ACC112 (cell line): ENCODE results near the gene SHISA7.

Experiments used
- H2AFZ ChIP-seq: fragments of 200-600 bp; sonication (generic); one replicate; pipeline ENCODE4 v1.6.0; 2017; ENCODE audit warnings: antibody characterized with exemption, low read length; ENCODE audit not compliant: unreplicated experiment
- H3K27ac ChIP-seq: fragments of 200-600 bp; sonication (generic); 2 replicates; pipeline ENCODE4 v1.5.1; 2014; ENCODE audit warnings: low read depth, mild to moderate bottlenecking, antibody characterized with exemption, low read length, moderate library complexity
- H3K27me3 ChIP-seq: fragments of 200-600 bp; sonication (generic); 2 replicates; pipeline ENCODE4 v1.6.1; 2014; ENCODE audit warnings: mild to moderate bottlenecking, antibody characterized with exemption, low read length, moderate library complexity, mixed read lengths; ENCODE audit not compliant: insufficient read depth
- H3K36me3 ChIP-seq: fragments of 200-600 bp; sonication (generic); 2 replicates; pipeline ENCODE4 v1.6.1; 2016; ENCODE audit warnings: mild to moderate bottlenecking, antibody characterized with exemption, low read length, moderate library complexity, mixed read lengths; ENCODE audit not compliant: insufficient read depth
- H3K4me1 ChIP-seq: fragments of 200-600 bp; sonication (generic); one replicate; pipeline ENCODE4 v1.6.1; 2016; ENCODE audit warnings: low read length, mixed read lengths; ENCODE audit not compliant: insufficient read depth, unreplicated experiment, control insufficient read depth
- H3K4me3 ChIP-seq: fragments of 200-600 bp; sonication (generic); 2 replicates; pipeline ENCODE4 v1.5.1; 2014; ENCODE audit warnings: mild to moderate bottlenecking, low read depth, low read length
- H3K79me2 ChIP-seq: fragments of 200-600 bp; sonication (generic); one replicate; pipeline ENCODE4 v1.6.0; 2016; ENCODE audit warnings: low read length; ENCODE audit not compliant: control insufficient read depth, unreplicated experiment, insufficient read depth

SHISA7 gene

DNA sequence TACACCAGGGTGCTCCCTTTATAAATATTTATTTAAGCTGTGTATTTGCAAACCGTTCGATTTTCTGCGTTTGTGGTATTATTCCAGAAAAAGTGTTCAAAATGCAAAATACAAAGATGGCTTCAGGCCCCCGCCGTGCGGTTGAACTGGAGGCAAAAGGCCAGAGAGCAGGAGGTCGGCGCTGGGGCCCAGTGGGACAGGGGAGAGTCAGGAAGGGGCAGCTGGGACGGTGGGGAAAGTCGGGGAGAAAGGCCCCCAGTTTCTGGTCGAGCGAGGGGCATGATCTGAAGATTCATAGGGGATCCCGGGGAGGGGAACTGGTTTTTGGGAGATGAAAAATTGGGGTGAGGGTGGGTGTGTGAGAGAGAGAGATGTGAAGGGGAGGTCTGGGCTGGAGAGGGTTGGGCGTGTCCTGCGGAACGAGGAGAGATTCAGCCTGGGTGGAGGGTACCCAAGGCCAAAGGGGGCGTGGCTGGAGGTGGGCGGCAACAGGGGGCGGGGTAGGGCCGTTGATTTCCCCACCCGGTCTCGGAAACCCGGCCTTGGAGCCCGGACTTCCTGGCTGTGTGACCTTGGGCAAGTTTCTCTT is 17.7 kb upstream of the SHISA7 start:
- Histone ChIP-seq H3K4me1 (peaks cover 7% of the 10 kb centered on the region), H2AFZ (no peak overlapping the region), H3K79me2 (no peaks in the 10 kb centered on the region), H3K36me3 (no peaks in the 10 kb centered on the region), H3K27me3 (no peaks in the 10 kb centered on the region), H3K27ac (peak overlapping the region; percentile 72; the same call in 1 of the 2 replicates), H3K4me3 (peak overlapping the region; percentile 93)

DNA sequence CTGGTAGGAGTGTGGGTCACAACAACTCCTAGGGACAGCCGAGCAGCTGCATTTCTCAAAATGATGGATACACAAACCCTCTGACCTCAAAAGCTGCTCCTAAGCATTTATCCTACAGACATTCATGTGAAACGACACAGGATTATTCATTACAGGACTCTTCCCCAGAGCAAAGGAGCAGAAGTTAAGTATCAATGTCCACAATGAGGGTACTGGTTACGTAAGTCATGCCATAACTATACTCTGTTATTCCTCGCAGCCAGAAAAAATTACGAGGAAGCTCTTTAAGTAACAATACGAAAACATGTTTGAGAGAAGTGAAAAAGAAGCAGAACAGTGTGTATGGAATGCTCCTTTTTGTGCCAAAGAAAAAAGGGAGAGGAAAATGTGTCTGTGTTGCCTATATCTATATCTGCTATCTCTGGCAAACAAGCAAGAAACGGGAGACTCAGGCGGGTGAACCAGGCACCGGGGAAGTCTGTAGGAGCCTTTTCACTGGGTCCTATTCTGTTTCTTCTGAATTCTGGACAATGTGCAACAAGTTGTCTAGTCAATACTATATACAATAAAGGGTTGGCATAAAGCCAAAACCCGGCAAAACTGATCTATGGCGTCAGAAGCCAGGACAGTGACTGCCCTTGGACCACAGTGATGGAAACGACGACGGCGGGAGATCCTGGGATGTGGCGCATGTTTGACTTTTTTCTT is 17.0 kb upstream of the SHISA7 start:
- H2AFZ ChIP-seq = no peak overlapping the region
- H3K4me3 ChIP-seq = peak overlapping the region; percentile 93
- H3K36me3 ChIP-seq = no peaks in the 10 kb centered on the region
- H3K4me1 ChIP-seq = peaks cover 7% of the 10 kb centered on the region
- no peaks in the 10 kb centered on the region for H3K27me3 ChIP-seq
- H3K27ac ChIP-seq = no peak overlapping the region
- no peaks in the 10 kb centered on the region for H3K79me2 ChIP-seq

DNA sequence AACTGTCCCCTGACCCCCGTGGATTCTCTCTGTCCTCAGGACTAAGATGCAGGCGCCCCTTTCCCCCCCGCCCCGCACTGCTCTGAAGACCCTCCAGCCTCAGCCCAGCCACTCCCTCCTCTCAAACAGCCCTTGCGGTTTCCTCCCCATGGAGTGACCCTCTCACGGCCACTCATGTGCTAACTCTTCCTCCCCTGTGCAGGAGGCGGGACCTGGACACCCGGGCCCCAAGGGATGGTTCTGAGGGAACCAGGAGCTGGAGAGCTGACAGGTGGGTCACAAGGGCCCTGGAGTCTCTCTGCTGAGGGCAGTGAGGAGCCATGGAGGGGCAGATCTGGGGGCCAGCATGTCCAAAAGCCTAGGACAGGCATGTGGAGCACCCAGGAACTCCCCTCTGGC is 16.4 kb upstream of the SHISA7 start:
- Histone ChIP-seq H3K79me2 (no peaks in the 10 kb centered on the region), H3K4me1 (peaks cover 7% of the 10 kb centered on the region), H3K27ac (no peak overlapping the region), H3K27me3 (no peaks in the 10 kb centered on the region), H3K36me3 (no peaks in the 10 kb centered on the region), H2AFZ (no peak overlapping the region), H3K4me3 (no peak overlapping the region)

DNA sequence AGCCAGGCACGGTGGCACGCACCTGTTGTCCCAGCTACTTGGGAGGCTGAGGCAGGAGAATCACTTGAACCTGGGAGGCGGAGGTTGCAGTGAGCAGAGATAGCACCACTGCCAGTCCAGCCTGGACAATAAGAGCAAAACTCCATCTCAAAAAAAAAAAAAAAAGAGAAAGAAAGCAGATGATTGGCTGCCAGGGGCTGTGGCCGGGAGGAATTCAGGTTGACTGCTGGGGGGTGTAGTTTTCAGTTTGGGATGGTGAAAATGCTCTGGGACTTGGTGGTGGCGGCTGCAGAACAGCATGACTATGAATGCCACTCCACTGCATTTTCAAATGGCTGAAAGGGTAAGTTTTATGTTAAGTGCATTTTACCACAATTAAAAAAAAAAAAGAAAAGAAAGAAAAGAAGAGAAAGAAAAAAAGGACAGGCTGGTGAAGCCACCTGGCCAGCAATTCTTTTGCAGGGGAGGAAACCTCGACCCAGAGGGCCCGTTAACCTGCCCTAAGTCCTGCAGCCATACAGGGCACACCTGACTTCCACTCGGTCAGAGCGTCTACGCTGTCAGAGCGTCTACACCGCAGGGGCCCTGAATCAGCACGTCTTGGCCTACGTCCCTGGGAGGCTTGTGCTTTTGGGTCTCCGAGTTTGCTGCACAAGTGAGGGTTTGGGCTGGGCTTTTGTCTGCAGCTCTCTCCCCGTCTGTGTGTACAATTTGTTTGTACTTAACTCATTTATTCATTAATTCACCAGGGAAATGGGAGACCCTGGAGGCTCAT is 14.8 kb upstream of the SHISA7 start:
- Histone ChIP-seq H3K4me3 (no peak overlapping the region), H2AFZ (no peak overlapping the region), H3K4me1 (peaks cover 7% of the 10 kb centered on the region), H3K27me3 (no peaks in the 10 kb centered on the region; the same call in 1 of the 2 replicates), H3K27ac (no peak overlapping the region), H3K36me3 (no peaks in the 10 kb centered on the region), H3K79me2 (no peaks in the 10 kb centered on the region)

DNA sequence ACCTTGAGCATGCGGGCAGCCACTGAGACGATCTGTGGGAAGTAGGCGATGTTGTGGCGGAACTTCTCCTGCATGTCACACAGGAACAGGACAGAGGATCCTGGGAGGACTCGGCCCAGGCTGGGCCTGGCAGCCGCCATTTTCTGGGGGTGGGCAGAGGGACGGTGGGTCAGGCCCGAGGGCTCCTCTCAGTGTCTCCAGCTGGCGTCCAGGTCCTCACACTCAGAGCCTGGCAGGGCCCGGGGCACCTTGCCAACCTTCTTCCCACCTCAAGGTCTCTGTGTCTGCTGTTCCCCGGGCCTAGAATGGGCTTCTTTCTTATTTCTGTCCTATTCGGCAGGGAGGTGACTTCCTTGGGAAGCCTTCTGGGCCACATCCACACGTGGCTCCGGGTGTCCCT is 13.2 kb upstream of the SHISA7 start:
- Histone ChIP-seq H3K4me1 (peaks cover 7% of the 10 kb centered on the region), H3K79me2 (no peaks in the 10 kb centered on the region), H2AFZ (no peak overlapping the region), H3K27me3 (peaks cover 12% of the 10 kb centered on the region), H3K27ac (no peak overlapping the region), H3K36me3 (no peaks in the 10 kb centered on the region), H3K4me3 (no peak overlapping the region)

DNA sequence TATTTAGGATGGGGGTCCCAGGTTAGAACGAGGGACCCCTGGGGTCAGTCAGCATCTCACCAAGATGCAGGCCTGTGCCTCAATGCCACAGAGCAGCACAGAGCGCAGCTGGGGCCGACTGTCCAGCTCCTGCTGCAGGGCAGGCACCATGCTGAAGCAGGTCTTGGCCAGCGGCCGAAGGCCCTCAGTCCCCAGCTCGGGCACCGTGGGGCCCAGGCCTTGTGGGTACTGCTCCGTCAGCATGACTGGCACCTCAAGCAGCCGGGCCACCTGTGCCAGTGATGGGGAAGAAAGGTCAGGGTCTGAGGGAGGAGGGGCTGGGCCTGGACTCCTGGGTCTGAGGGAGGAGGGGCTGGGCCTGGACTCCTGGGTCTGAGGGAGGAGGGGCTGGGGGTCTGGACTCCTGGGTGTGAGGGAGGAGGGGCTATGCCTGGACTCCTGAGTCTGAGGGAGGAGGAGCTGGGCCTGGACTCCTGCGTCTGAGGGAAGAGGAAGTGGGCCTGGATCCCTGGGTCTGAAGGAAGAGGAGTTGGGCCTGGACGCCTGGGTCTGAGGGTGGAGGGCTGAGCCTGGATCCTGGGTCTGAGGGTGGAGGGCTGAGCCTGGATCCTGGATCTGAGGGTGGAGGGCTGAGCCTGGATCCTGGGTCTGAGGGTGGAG is 12.6 kb upstream of the SHISA7 start:
- Histone ChIP-seq H3K36me3 (no peaks in the 10 kb centered on the region), H2AFZ (no peak overlapping the region), H3K27me3 (peaks cover 15% of the 10 kb centered on the region), H3K4me1 (peaks cover 7% of the 10 kb centered on the region), H3K27ac (no peak overlapping the region), H3K4me3 (no peak overlapping the region), H3K79me2 (no peaks in the 10 kb centered on the region)

DNA sequence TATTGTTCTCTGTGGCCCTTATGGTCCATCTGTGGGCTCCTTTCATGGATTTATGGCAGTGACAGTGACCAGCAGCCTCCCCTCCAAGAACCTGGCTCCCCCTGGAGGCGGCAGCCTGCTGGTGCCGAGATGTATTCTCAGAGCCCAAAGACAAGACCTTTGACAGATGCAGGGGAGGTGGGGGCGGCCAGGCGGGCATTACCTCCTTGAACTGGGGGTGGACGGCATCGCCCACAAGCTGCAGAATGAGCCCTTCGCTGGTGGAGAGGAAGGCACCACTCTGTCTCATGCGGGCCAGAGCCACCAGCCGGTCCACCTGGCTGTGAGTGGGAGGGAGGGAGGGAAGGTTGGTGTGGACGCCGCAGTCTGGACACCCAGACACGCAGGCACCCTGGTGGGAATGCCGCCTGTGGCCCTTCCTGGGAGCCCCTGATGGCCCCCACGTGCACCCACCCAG is 11.7 kb upstream of the SHISA7 start:
- Histone ChIP-seq H3K4me1 (peaks cover 5% of the 10 kb centered on the region), H3K79me2 (no peaks in the 10 kb centered on the region), H3K36me3 (no peaks in the 10 kb centered on the region), H3K4me3 (no peak overlapping the region), H2AFZ (no peak overlapping the region), H3K27me3 (peaks cover 20% of the 10 kb centered on the region), H3K27ac (no peak overlapping the region)

DNA sequence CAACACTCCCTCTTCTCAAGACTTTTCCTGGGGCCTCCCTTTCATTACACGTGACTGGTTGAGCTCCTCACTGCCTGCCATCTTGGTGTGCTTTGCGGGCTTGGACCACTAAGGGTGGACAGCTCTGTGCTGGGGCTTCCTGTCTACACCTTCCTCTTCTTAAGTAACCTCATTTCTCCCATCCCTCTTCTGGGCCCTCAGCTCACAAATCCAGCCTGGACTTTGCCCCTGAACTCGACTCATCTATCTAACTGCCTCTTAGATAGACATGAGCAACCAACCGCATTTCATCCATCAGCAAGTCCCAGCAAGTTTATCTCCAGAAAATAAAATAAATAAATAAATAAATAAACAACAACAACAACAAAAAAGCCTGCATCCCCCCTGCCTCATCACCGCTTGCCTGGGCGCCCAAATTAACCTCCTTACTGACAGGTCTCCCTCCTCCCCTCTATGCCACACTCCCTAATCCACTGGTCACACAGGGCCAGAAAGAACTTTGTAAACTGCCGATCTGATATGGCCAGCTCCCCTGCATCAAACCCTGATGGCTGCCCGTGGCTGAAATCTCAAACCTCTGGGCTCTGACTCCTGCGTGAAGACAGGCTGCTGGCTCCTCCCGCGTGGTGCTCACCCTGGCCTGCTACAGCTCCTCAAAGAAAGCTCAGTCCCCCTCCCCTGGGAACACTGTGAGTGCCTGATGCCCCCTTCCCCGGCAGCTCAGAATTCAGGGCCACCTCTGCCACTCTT is 10.6 kb upstream of the SHISA7 start:
- no peaks in the 10 kb centered on the region for H3K79me2 ChIP-seq

DNA sequence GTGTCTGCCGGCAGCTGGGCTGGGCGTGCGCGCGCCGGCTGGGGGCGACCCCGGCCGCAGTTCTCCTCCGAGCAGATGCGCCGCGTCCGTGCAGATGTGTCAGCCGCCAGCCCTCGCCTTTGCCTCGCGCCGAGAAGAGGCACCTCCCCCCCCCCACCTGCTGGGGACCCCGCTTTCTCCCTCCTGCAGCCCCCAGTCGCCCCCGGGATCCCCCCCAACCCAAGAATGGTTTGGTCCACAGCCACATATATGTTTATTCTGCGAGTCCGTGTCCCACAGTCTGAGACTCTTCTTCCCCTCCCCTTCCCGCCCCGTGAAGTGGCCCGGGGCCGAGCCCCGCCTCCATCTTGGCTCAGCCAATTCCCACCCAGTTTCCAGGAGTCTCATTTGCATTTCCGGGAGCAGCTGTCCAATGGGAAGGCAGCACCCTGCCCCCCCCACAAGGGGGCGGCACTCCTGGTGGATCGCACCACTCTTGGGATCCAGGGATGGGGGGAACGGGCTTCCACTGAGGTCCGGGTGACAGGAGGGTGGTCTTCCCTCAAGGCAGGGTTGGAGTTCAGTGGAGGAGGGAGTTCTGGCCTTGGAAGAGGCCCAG is 9.7 kb upstream of the SHISA7 start:
- Histone ChIP-seq H3K79me2 (no peaks in the 10 kb centered on the region), H3K4me3 (no peak overlapping the region), H3K4me1 (no peaks in the 10 kb centered on the region), H3K36me3 (no peaks in the 10 kb centered on the region), H3K27me3 (peaks cover 25% of the 10 kb centered on the region), H2AFZ (no peak overlapping the region), H3K27ac (no peak overlapping the region)

More for the DNA sequence above, 10.6 kb upstream of the SHISA7 start:
- Histone ChIP-seq H3K4me3 (no peak overlapping the region), H3K36me3 (no peaks in the 10 kb centered on the region), H2AFZ (no peak overlapping the region), H3K4me1 (no peaks in the 10 kb centered on the region), H3K27me3 (peaks cover 25% of the 10 kb centered on the region), H3K27ac (no peak overlapping the region)
